ENCODE data around the gene ILF3. TPM values are rescaled to one million over a fixed set of nuclear protein-coding genes. Genes with fewer than 3 reads are reported as not detected.
A peak's percentile ranks its signal among the peaks of the same experiment; 100 is the strongest.

The ILF3 gene
- total RNA-seq, 1 experiment from 2014 or later = 430 TPM

GRCh38 chr19:10691883-10692282, 37.7 kb downstream of the ILF3 start:
- Histone ChIP-seq H3K9me3 (ENCODE audit: control insufficient read depth in 1 of 2, insufficient read depth in 1 of 2, low read depth in 1 of 2, low read length in 2 of 2) (no peaks in the 10 kb centered on the region), H3K9ac (ENCODE audit: low read length) (no peak overlapping the region), H2AFZ (ENCODE audit: low read depth, low read length, poor library complexity, severe bottlenecking) (no peak overlapping the region), H4K20me1 (ENCODE audit: insufficient read depth) (peaks cover 8% of the 10 kb centered on the region; the same call in 1 of the 2 replicates), H3K27ac (ENCODE audit: low read depth, low read length) (no peak overlapping the region), H3K36me3 (ENCODE audit: control insufficient read depth in 1 of 2, insufficient read depth in 2 of 2, low read length in 2 of 2) (peaks cover 43 to 51% of the 10 kb centered on the region in 2 experiments), H3K27me3 (ENCODE audit: insufficient read depth, low read length) (no peaks in the 10 kb centered on the region), H3K4me2 (ENCODE audit: low read length) (no peak overlapping the region), H3K79me2 (ENCODE audit: insufficient read depth, low read length) (peaks cover 27% of the 10 kb centered on the region; the same call in 1 of the 2 replicates), H3K4me3 (replicated peaks in 1 of 2; ENCODE audit: low read depth in 1 of 2, low read length in 2 of 2) (no peak overlapping the region), H3K9me2 (ENCODE audit: insufficient read depth) (no peaks in the 10 kb centered on the region), H3K4me1 (ENCODE audit: control insufficient read depth in 1 of 2, insufficient read depth in 2 of 2, low read length in 2 of 2) (peaks cover 3 to 13% of the 10 kb centered on the region in 2 experiments; a peak in 3 of 4 replicates)
- no TSS peak for BruUV-seq (replicated peaks)
- TF ChIP-seq, protein P1, sequence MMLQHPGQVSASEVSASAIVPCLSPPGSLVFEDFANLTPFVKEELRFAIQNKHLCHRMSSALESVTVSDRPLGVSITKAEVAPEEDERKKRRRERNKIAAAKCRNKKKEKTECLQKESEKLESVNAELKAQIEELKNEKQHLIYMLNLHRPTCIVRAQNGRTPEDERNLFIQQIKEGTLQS (IDR thresholded peaks at IDR 0.05) = no peak
- peak; percentile 53; the same call in 1 of the 2 replicates for TF ChIP-seq POLR2AphosphoS5 (IDR thresholded peaks at IDR 0.05; ENCODE audit: low read depth, low read length)
- ATAC-seq = no peak
- no peak for DNase-seq (ENCODE audit: low read depth, low spot score)
- CTCF ChIA-PET = no interaction called here
- RAD21 ChIA-PET (ENCODE audit: low non-redundant PET in 1 of 2, low total read pairs in 2 of 2, uncharacterized antibody in 2 of 2, unreplicated experiment in 2 of 2) = no interaction called here
- POLR2A ChIA-PET = no interaction called here
- intact Hi-C loops (cut with micrococcal nuclease) = no loop called here

- Histone ChIP-seq H3K27me3 (ENCODE audit: insufficient read depth, low read length) (no peaks in the 10 kb centered on the region), H3K27ac (ENCODE audit: low read depth, low read length) (no peak overlapping the region; the same call in 1 of the 2 replicates), H3K4me2 (ENCODE audit: low read length) (no peak overlapping the region), H3K4me1 (ENCODE audit: control insufficient read depth in 1 of 2, insufficient read depth in 2 of 2, low read length in 2 of 2) (peaks cover 3 to 13% of the 10 kb centered on the region in 2 experiments; a peak in 3 of 4 replicates), H3K9me2 (ENCODE audit: insufficient read depth) (no peaks in the 10 kb centered on the region), H3K79me2 (ENCODE audit: insufficient read depth, low read length) (peaks cover 23% of the 10 kb centered on the region; the same call in 1 of the 2 replicates), H3K9me3 (ENCODE audit: control insufficient read depth in 1 of 2, insufficient read depth in 1 of 2, low read depth in 1 of 2, low read length in 2 of 2) (no peaks in the 10 kb centered on the region), H4K20me1 (ENCODE audit: insufficient read depth) (peaks cover 8% of the 10 kb centered on the region; the same call in 1 of the 2 replicates), H2AFZ (ENCODE audit: low read depth, low read length, poor library complexity, severe bottlenecking) (no peak overlapping the region), H3K9ac (ENCODE audit: low read length) (no peak overlapping the region), H3K4me3 (replicated peaks in 1 of 2; ENCODE audit: low read depth in 1 of 2, low read length in 2 of 2) (no peak overlapping the region), H3K36me3 (ENCODE audit: control insufficient read depth in 1 of 2, insufficient read depth in 2 of 2, low read length in 2 of 2) (peaks cover 38 to 46% of the 10 kb centered on the region in 2 experiments)
- RAD21 ChIA-PET (ENCODE audit: low non-redundant PET in 1 of 2, low total read pairs in 2 of 2, uncharacterized antibody in 2 of 2, unreplicated experiment in 2 of 2) = no interaction called here
- TF ChIP-seq POLR2AphosphoS5 (IDR thresholded peaks at IDR 0.05; ENCODE audit: low read depth, low read length) = 0 out of 2 replicates have a peak, but pooled peaks have one; percentile 18
- TF ChIP-seq ELF1 (IDR thresholded peaks at IDR 0.05; ENCODE audit: borderline replicate concordance, low read depth) = no peak
- TF ChIP-seq CEBPB (IDR thresholded peaks at IDR 0.05; ENCODE audit: low read depth) = no peak
- POLR2A ChIA-PET = no interaction called here
- BruUV-seq (replicated peaks) = no TSS peak
- ATAC-seq (no peak), DNase-seq (ENCODE audit: low read depth, low spot score) (no peak)
- CTCF ChIA-PET = interaction anchor here (0.6 kb wide), 1 partner anchor 113 kb away, joined by 5 read pairs; no protein-coding TSS in a partner anchor
- intact Hi-C loops (cut with micrococcal nuclease) = no loop called here
Measured at GRCh38 chr19:10692673-10693264, 38.6 kb downstream of the ILF3 start.
